Measurements from ENCODE around the gene KDM4D. TPM values are rescaled to one million over a fixed set of nuclear protein-coding genes. Genes with fewer than 3 reads are reported as not detected.
A peak's percentile ranks its signal among the peaks of the same experiment; 100 is the strongest.

KDM4D gene
- total and polyA plus RNA-seq, 9 of the 15 experiments (the other 6 are each of a cell fraction or from before 2014, with no cell fraction given), result 0.34 to 1.1 (median 0.50) TPM

DNA sequence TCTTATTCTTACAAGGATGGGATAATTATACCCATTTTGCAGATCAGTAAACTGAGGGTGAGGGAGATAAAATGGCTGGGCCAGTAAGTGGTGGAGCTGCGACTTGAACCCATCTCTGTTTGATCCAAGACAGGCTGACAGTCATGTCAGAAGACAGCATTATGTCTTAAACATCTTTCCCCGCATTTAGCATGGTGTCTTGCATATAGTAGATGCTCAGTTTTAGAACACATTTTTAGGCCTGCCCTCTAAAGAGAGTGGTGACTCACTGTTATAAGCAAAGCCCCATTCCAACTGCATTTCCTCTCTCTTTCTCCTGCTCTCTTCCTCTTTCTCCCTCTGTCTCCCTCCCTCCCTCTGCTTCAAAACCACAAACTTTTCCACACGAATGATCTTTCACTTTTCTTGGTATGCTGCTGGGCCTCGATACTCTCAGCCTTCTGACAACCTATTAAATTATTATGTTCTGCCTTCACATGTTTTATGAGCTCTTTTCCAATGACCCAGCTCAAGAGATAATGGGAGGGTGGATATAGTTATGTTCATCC, 25.4 kb upstream of the KDM4D start:
- no peaks in the 10 kb centered on the region; a peak in 1 of 5 replicates for H3K4me1 ChIP-seq (replicated peaks in 1 of 2; ENCODE audit: control insufficient read depth in 2 of 2, insufficient read depth in 2 of 2, low read length in 2 of 2)
- H3K79me2 ChIP-seq (ENCODE audit: control insufficient read depth, insufficient read depth, low read length), result no peaks in the 10 kb centered on the region
- H3K36me3 ChIP-seq (ENCODE audit: control insufficient read depth, insufficient read depth, low read length), result no peaks in the 10 kb centered on the region
- intact Hi-C loops (cut with micrococcal nuclease) (no loop called here), in situ Hi-C loops (cut with MboI) (no loop called here)
- H3K9ac ChIP-seq (ENCODE audit: insufficient read depth in 1 of 2, low read depth in 2 of 2, low read length in 2 of 2), result no peak overlapping the region
- H3K4me3 ChIP-seq, result no peak overlapping the region
- no TSS peak for BruUV-seq (replicated peaks)
- DNase-seq (ENCODE audit: extremely low read depth in 1 of 4, low spot score in 3 of 4), result peak in 1 of 4 experiments; percentile 29
- no peaks in the 10 kb centered on the region for H3K9me3 ChIP-seq (replicated peaks; ENCODE audit: control insufficient read depth, insufficient read depth, low read depth, low read length)
- no peaks in the 10 kb centered on the region for H4K20me1 ChIP-seq (replicated peaks; ENCODE audit: control insufficient read depth, insufficient read depth, low read length)
- WGBS (ENCODE audit: insufficient coverage, low coverage, missing lambda C conversion rate), result 4% methylated on average over 4 of the region's 4 CpGs
- H3K27ac ChIP-seq (ENCODE audit: extremely low read depth, low read depth, low read length), result no peak overlapping the region
- ChIA-PET CTCF (ENCODE audit: low intra/inter-chr PET ratio) (no interaction called here), POLR2A (interaction anchor here (0.8 kb wide), 1 partner anchor 25 kb away, joined by 4 read pairs; no protein-coding TSS in a partner anchor)
- FAIRE-seq, result no peak
- H3K9me1 ChIP-seq (ENCODE audit: control insufficient read depth, insufficient read depth, low read length), result no peaks in the 10 kb centered on the region
- no peak; the same call in 2 of the 3 replicates for ATAC-seq
- H3K4me2 ChIP-seq (ENCODE audit: insufficient read depth, low read length), result no peak overlapping the region
- H3K27me3 ChIP-seq (ENCODE audit: control insufficient read depth in 2 of 2, insufficient read depth in 2 of 2, low read length in 2 of 2), result peaks cover 0 to 1% of the 10 kb centered on the region in 2 experiments; a peak in 2 of 5 replicates
- H2AFZ ChIP-seq (ENCODE audit: low read depth, low read length), result no peak overlapping the region
- TF ChIP-seq TOE1 (IDR thresholded peaks at IDR 0.05; ENCODE audit: borderline replicate concordance), result no peak
- no peak for TF ChIP-seq TOE1 (CRISPR knock-in tag; IDR thresholded peaks at IDR 0.05; ENCODE audit: borderline replicate concordance, low read depth)
- TF ChIP-seq NRF1 (conservative IDR thresholded peaks at IDR 0.05 in 1 of 2, IDR thresholded peaks at IDR 0.05 in 1 of 2), result no peak
- no peak for TF ChIP-seq GATAD2A (IDR thresholded peaks at IDR 0.05)
- TF ChIP-seq SAP30 (IDR thresholded peaks at IDR 0.05; ENCODE audit: borderline replicate concordance, insufficient read depth, low read depth, low read length, poor library complexity, severe bottlenecking), result no peak
- TF ChIP-seq NR4A1 (CRISPR knock-in tag; IDR thresholded peaks at IDR 0.05), result no peak
- no peak for TF ChIP-seq NR4A1 (tag; IDR thresholded peaks at IDR 0.05)
- no peak for TF ChIP-seq PHF8 (IDR thresholded peaks at IDR 0.05; ENCODE audit: borderline replicate concordance, low read length)
- TF ChIP-seq TBP (optimal IDR thresholded peaks at IDR 0.05; ENCODE audit: low read depth, low read length), result no peak
- TF ChIP-seq, protein P1, sequence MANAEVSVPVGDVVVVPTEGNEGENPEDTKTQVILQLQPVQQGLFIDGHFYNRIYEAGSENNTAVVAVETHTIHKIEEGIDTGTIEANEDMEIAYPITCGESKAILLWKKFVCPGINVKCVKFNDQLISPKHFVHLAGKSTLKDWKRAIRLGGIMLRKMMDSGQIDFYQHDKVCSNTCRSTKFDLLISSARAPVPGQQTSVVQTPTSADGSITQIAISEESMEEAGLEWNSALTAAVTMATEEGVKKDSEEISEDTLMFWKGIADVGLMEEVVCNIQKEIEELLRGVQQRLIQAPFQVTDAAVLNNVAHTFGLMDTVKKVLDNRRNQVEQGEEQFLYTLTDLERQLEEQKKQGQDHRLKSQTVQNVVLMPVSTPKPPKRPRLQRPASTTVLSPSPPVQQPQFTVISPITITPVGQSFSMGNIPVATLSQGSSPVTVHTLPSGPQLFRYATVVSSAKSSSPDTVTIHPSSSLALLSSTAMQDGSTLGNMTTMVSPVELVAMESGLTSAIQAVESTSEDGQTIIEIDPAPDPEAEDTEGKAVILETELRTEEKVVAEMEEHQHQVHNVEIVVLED (CRISPR knock-in tag; IDR thresholded peaks at IDR 0.05), result no peak
- no peak for TF ChIP-seq ZNF311 (CRISPR knock-in tag; IDR thresholded peaks at IDR 0.05)
- no peak for TF ChIP-seq POLR2B (IDR thresholded peaks at IDR 0.05; ENCODE audit: low read depth, partially characterized antibody)
- no peak for TF ChIP-seq POLR3A (IDR thresholded peaks at IDR 0.05; ENCODE audit: borderline replicate concordance, extremely low read depth, insufficient read depth, insufficient read length)
- TF ChIP-seq MAFF (IDR thresholded peaks at IDR 0.05; ENCODE audit: low read length), result no peak
- TF ChIP-seq, protein P2, sequence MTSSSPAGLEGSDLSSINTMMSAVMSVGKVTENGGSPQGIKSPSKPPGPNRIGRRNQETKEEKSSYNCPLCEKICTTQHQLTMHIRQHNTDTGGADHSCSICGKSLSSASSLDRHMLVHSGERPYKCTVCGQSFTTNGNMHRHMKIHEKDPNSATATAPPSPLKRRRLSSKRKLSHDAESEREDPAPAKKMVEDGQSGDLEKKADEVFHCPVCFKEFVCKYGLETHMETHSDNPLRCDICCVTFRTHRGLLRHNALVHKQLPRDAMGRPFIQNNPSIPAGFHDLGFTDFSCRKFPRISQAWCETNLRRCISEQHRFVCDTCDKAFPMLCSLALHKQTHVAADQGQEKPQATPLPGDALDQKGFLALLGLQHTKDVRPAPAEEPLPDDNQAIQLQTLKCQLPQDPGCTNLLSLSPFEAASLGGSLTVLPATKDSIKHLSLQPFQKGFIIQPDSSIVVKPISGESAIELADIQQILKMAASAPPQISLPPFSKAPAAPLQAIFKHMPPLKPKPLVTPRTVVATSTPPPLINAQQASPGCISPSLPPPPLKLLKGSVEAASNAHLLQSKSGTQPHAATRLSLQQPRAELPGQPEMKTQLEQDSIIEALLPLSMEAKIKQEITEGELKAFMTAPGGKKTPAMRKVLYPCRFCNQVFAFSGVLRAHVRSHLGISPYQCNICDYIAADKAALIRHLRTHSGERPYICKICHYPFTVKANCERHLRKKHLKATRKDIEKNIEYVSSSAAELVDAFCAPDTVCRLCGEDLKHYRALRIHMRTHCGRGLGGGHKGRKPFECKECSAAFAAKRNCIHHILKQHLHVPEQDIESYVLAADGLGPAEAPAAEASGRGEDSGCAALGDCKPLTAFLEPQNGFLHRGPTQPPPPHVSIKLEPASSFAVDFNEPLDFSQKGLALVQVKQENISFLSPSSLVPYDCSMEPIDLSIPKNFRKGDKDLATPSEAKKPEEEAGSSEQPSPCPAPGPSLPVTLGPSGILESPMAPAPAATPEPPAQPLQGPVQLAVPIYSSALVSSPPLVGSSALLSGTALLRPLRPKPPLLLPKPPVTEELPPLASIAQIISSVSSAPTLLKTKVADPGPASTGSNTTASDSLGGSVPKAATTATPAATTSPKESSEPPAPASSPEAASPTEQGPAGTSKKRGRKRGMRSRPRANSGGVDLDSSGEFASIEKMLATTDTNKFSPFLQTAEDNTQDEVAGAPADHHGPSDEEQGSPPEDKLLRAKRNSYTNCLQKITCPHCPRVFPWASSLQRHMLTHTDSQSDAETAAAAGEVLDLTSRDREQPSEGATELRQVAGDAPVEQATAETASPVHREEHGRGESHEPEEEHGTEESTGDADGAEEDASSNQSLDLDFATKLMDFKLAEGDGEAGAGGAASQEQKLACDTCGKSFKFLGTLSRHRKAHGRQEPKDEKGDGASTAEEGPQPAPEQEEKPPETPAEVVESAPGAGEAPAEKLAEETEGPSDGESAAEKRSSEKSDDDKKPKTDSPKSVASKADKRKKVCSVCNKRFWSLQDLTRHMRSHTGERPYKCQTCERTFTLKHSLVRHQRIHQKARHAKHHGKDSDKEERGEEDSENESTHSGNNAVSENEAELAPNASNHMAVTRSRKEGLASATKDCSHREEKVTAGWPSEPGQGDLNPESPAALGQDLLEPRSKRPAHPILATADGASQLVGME (CRISPR knock-in tag; IDR thresholded peaks at IDR 0.05), result no peak
- no peak for TF ChIP-seq POLR2G (IDR thresholded peaks at IDR 0.05; ENCODE audit: low read depth, low read length)

Data from K562 (cell line).